ENCODE results near the gene ASF1A. TPM values are rescaled to one million over a fixed set of nuclear protein-coding genes. Genes with fewer than 3 reads are reported as not detected.

ASF1A gene
- total RNA-seq, 4 donors from 2014 or later, result 22.2 to 25.9 (median 23.7) TPM

GRCh38 chr6:118908441-118908840 lies 14.5 kb downstream of the ASF1A start:
- 91 to 92% methylated on average over 1 of the region's 1 CpG for WGBS, 2 donors
- intact Hi-C loops (cut with DNase I), result no loop called here
- peaks cover 8 to 21% of the 10 kb centered on the region in 2 donors for H3K36me3 ChIP-seq

GRCh38 chr6:118912646-118913045 lies 18.7 kb downstream of the ASF1A start:
- Histone ChIP-seq H3K9me3 (no peaks in the 10 kb centered on the region), H3K4me1 (no peaks in the 10 kb centered on the region), H3K36me3 (peaks cover 4 to 24% of the 10 kb centered on the region in 2 donors), H3K27ac (no peak overlapping the region), H3K4me3 (replicated peaks in 1 of 3) (no peak overlapping the region), H3K27me3 (no peaks in the 10 kb centered on the region)
- intact Hi-C loops (cut with DNase I), result no loop called here
- TF ChIP-seq CTCF (IDR thresholded peaks at IDR 0.05) (no peak), POLR2A (IDR thresholded peaks at IDR 0.05) (no peak)
- 95% methylated on average over 5 of the region's 5 CpGs for WGBS, 2 donors
- DNase-seq, result no peak

More at GRCh38 chr6:118908441-118908840, 14.5 kb downstream of the ASF1A start:
- TF ChIP-seq CTCF (IDR thresholded peaks at IDR 0.05), result no peak
- TF ChIP-seq POLR2A (IDR thresholded peaks at IDR 0.05), result no peak
- Histone ChIP-seq H3K4me3 (replicated peaks in 1 of 3) (no peak overlapping the region), H3K9me3 (no peaks in the 10 kb centered on the region), H3K27me3 (no peaks in the 10 kb centered on the region), H3K4me1 (no peaks in the 10 kb centered on the region), H3K27ac (no peak overlapping the region)
- DNase-seq, result no peak

- Histone ChIP-seq H3K36me3 (peaks cover 0 to 19% of the 10 kb centered on the region in 2 donors), H3K9me3 (no peaks in the 10 kb centered on the region), H3K27ac (no peak overlapping the region), H3K4me3 (replicated peaks in 1 of 3) (no peak overlapping the region), H3K27me3 (no peaks in the 10 kb centered on the region), H3K4me1 (no peaks in the 10 kb centered on the region)
- DNase-seq, result no peak
- intact Hi-C loops (cut with DNase I), result no loop called here
- TF ChIP-seq CTCF (IDR thresholded peaks at IDR 0.05) (no peak), POLR2A (IDR thresholded peaks at IDR 0.05) (no peak)
- 83 to 92% methylated on average over 2 of the region's 2 CpGs for WGBS, 2 donors
These were observed 19.2 kb downstream of the ASF1A start for GRCh38 chr6:118913161-118913560.

GRCh38 chr6:118914598-118914997 lies 20.6 kb downstream of the ASF1A start:
- Histone ChIP-seq H3K27me3 (no peaks in the 10 kb centered on the region), H3K4me1 (no peaks in the 10 kb centered on the region), H3K27ac (no peak overlapping the region), H3K9me3 (no peaks in the 10 kb centered on the region), H3K4me3 (replicated peaks in 1 of 3) (no peak overlapping the region), H3K36me3 (peaks cover under 1 to 15% of the 10 kb centered on the region in 2 donors)
- intact Hi-C loops (cut with DNase I), result no loop called here
- TF ChIP-seq POLR2A (IDR thresholded peaks at IDR 0.05) (no peak), CTCF (IDR thresholded peaks at IDR 0.05) (no peak)
- DNase-seq, result no peak

- TF ChIP-seq POLR2A (IDR thresholded peaks at IDR 0.05) (no peak), CTCF (IDR thresholded peaks at IDR 0.05) (no peak)
- Histone ChIP-seq H3K27ac (no peak overlapping the region), H3K4me3 (replicated peaks in 1 of 3) (no peak overlapping the region), H3K27me3 (no peaks in the 10 kb centered on the region), H3K9me3 (no peaks in the 10 kb centered on the region), H3K36me3 (peaks cover 14 to 21% of the 10 kb centered on the region in 2 donors), H3K4me1 (no peaks in the 10 kb centered on the region)
- 93 to 96% methylated on average over 5 of the region's 5 CpGs for WGBS, 2 donors
- intact Hi-C loops (cut with DNase I), result no loop called here
- DNase-seq, result no peak
These were observed 23.8 kb downstream of the ASF1A start for GRCh38 chr6:118917546-118918328.
